ENCODE results near the gene RUVBL2. TPM values are rescaled to one million over a fixed set of nuclear protein-coding genes. Genes with fewer than 3 reads are reported as not detected.
A peak's percentile ranks its signal among the peaks of the same experiment; 100 is the strongest.

RUVBL2 gene
- polyA plus RNA-seq, 3 donors, result 40.1 to 44.4 (median 41.9) TPM

GRCh38 chr19:48988286-48988685 lies 5.4 kb upstream of the RUVBL2 start:
- Histone ChIP-seq H3K27me3 (ENCODE audit: control insufficient read depth in 2 of 2, insufficient read depth in 2 of 2, low read length in 2 of 2) (no peaks in the 10 kb centered on the region), H3K27ac (ENCODE audit: low read depth in 1 of 2, low read length in 2 of 2) (no peak overlapping the region), H3K36me3 (replicated peaks in 1 of 2; ENCODE audit: control insufficient read depth in 1 of 2, insufficient read depth in 2 of 2, low read length in 2 of 2) (peaks cover 31 to 65% of the 10 kb centered on the region in 2 donors), H3K9ac (ENCODE audit: insufficient read depth, low read length, poor library complexity, severe bottlenecking) (no peak overlapping the region), H2AFZ (ENCODE audit: insufficient read depth, low read depth, low read length, poor library complexity, severe bottlenecking) (no peak overlapping the region), H3K4me2 (replicated peaks; ENCODE audit: extremely low read depth, low read length, poor library complexity, severe bottlenecking) (no peak overlapping the region), H3K79me2 (ENCODE audit: insufficient read depth, low read length) (peaks cover 36% of the 10 kb centered on the region), H3K4me3 (replicated peaks in 1 of 3; ENCODE audit: low read depth in 2 of 3, low read length in 3 of 3) (no peak overlapping the region), H3K4me1 (ENCODE audit: control insufficient read depth in 1 of 2, insufficient read depth in 2 of 2, low read length in 2 of 2) (peaks cover 14 to 23% of the 10 kb centered on the region in 2 donors), H4K20me1 (ENCODE audit: insufficient read depth, low read length) (peaks cover 8% of the 10 kb centered on the region), H3K9me3 (replicated peaks in 1 of 2; ENCODE audit: control insufficient read depth in 1 of 2, insufficient read depth in 1 of 2, low read length in 2 of 2) (no peaks in the 10 kb centered on the region)
- H3K27ac Mint-ChIP-seq, result peak overlapping the region in 1 of 7 donors; percentile 30
- 100% methylated on average over 4 of the region's 7 CpGs for WGBS (ENCODE audit: insufficient coverage)
- H3K36me3 Mint-ChIP-seq, result peaks cover 35 to 72% of the 10 kb centered on the region in 2 donors
- no peak for TF ChIP-seq CTCF (IDR thresholded peaks at IDR 0.05)
- H3K27me3 Mint-ChIP-seq (ENCODE audit: low read depth in 3 of 3), result peaks cover 0 to 5% (median 0%) of the 10 kb centered on the region in 3 donors
- peaks cover 13% of the 10 kb centered on the region for H3K4me1 Mint-ChIP-seq
- H3K4me3 Mint-ChIP-seq, result no peak overlapping the region
- intact Hi-C loops (cut with micrococcal nuclease), result no loop called here
- H3K9me3 Mint-ChIP-seq, result peaks cover 0 to 1% (median 0%) of the 10 kb centered on the region in 7 donors
- no peak for DNase-seq

- no peak overlapping the region for H3K4me3 Mint-ChIP-seq
- H3K27ac ChIP-seq (ENCODE audit: low read depth in 1 of 2, low read length in 2 of 2), result no peak overlapping the region
Observed at GRCh38 chr19:48988860-48989259, 4.8 kb upstream of the RUVBL2 start.

More at GRCh38 chr19:48988860-48989259, 4.8 kb upstream of the RUVBL2 start:
- H3K4me2 ChIP-seq (replicated peaks; ENCODE audit: extremely low read depth, low read length, poor library complexity, severe bottlenecking), result no peak overlapping the region
- no peaks in the 10 kb centered on the region for H3K27me3 ChIP-seq (ENCODE audit: control insufficient read depth in 2 of 2, insufficient read depth in 2 of 2, low read length in 2 of 2)
- 93% methylated on average over 9 of the region's 9 CpGs for WGBS (ENCODE audit: insufficient coverage)
- H2AFZ ChIP-seq (ENCODE audit: insufficient read depth, low read depth, low read length, poor library complexity, severe bottlenecking), result no peak overlapping the region
- H3K4me3 ChIP-seq (replicated peaks in 1 of 3; ENCODE audit: low read depth in 2 of 3, low read length in 3 of 3), result no peak overlapping the region
- H3K36me3 ChIP-seq (replicated peaks in 1 of 2; ENCODE audit: control insufficient read depth in 1 of 2, insufficient read depth in 2 of 2, low read length in 2 of 2), result peaks cover 31 to 59% of the 10 kb centered on the region in 2 donors
- peaks cover 0 to 1% (median 0%) of the 10 kb centered on the region in 7 donors for H3K9me3 Mint-ChIP-seq
- no peaks in the 10 kb centered on the region for H3K9me3 ChIP-seq (replicated peaks in 1 of 2; ENCODE audit: control insufficient read depth in 1 of 2, insufficient read depth in 1 of 2, low read length in 2 of 2)
- peaks cover 8% of the 10 kb centered on the region for H4K20me1 ChIP-seq (ENCODE audit: insufficient read depth, low read length)
- DNase-seq, result no peak
- no peak for TF ChIP-seq CTCF (IDR thresholded peaks at IDR 0.05)
- peaks cover 0 to 5% (median 0%) of the 10 kb centered on the region in 3 donors for H3K27me3 Mint-ChIP-seq (ENCODE audit: low read depth in 3 of 3)
- peak overlapping the region in 1 of 7 donors; percentile 34 for H3K27ac Mint-ChIP-seq
- H3K9ac ChIP-seq (ENCODE audit: insufficient read depth, low read length, poor library complexity, severe bottlenecking), result no peak overlapping the region
- intact Hi-C loops (cut with micrococcal nuclease), result no loop called here
- H3K4me1 ChIP-seq (ENCODE audit: control insufficient read depth in 1 of 2, insufficient read depth in 2 of 2, low read length in 2 of 2), result peaks cover 14 to 25% of the 10 kb centered on the region in 2 donors
- H3K4me1 Mint-ChIP-seq, result peaks cover 13% of the 10 kb centered on the region
- peaks cover 33 to 66% of the 10 kb centered on the region in 2 donors for H3K36me3 Mint-ChIP-seq
- peaks cover 38% of the 10 kb centered on the region for H3K79me2 ChIP-seq (ENCODE audit: insufficient read depth, low read length)
